HUES48 (cell line): Measurements from ENCODE around the gene AGTPBP1.

Experiments
- H3K27ac ChIP-seq: one replicate; pipeline ENCODE4 v1.7.0; 2013; ENCODE audit warnings: low read depth, low read length, inconsistent platforms
- H3K27me3 ChIP-seq: 2 replicates; pipeline ENCODE4 v1.6.1; 2013; ENCODE audit warnings: mild to moderate bottlenecking, low read length; ENCODE audit not compliant: control insufficient read depth, insufficient read depth
- H3K36me3 ChIP-seq: 2 replicates; pipeline ENCODE4 v1.6.1; 2013; ENCODE audit warnings: low read length; ENCODE audit not compliant: control insufficient read depth, insufficient read depth
- H3K4me1 ChIP-seq: 2 replicates; pipeline ENCODE4 v1.6.1; 2013; ENCODE audit warnings: mild to moderate bottlenecking, low read length; ENCODE audit not compliant: control insufficient read depth, insufficient read depth
- H3K4me3 ChIP-seq: 2 replicates; pipeline ENCODE4 v1.5.1; 2013; ENCODE audit warnings: mild to moderate bottlenecking, low read depth, low read length
- H3K9ac ChIP-seq: 2 replicates; pipeline ENCODE4 v1.6.1; 2013; ENCODE audit warnings: mild to moderate bottlenecking, low read depth, low read length, moderate library complexity
- H3K9me3 ChIP-seq: 2 replicates; pipeline ENCODE4 v1.6.1; 2013; ENCODE audit warnings: low read length; ENCODE audit not compliant: control insufficient read depth, insufficient read depth

Gene AGTPBP1

GRCh38 chr9:85521371-85522197 lies 220.2 kb downstream of the AGTPBP1 start:
- no peak overlapping the region for H3K9ac ChIP-seq
- no peaks in the 10 kb centered on the region for H3K4me1 ChIP-seq
- peaks cover 45% of the 10 kb centered on the region for H3K27me3 ChIP-seq
- H3K27ac ChIP-seq, result no peak overlapping the region
- H3K9me3 ChIP-seq, result no peaks in the 10 kb centered on the region
- H3K4me3 ChIP-seq, result no peak overlapping the region; the same call in 1 of the 2 replicates
- no peaks in the 10 kb centered on the region for H3K36me3 ChIP-seq

GRCh38 chr9:85516976-85517637 lies 224.6 kb downstream of the AGTPBP1 start:
- H3K27ac ChIP-seq, result no peak overlapping the region
- no peaks in the 10 kb centered on the region for H3K4me1 ChIP-seq
- no peak overlapping the region for H3K9ac ChIP-seq
- no peaks in the 10 kb centered on the region for H3K36me3 ChIP-seq
- peaks cover 13% of the 10 kb centered on the region for H3K27me3 ChIP-seq
- no peak overlapping the region for H3K4me3 ChIP-seq
- no peaks in the 10 kb centered on the region for H3K9me3 ChIP-seq

GRCh38 chr9:85516455-85516854 lies 225.3 kb downstream of the AGTPBP1 start:
- Histone ChIP-seq H3K4me3 (no peak overlapping the region), H3K9ac (no peak overlapping the region), H3K27me3 (peaks cover 6% of the 10 kb centered on the region; the same call in 1 of the 2 replicates), H3K36me3 (no peaks in the 10 kb centered on the region), H3K27ac (no peak overlapping the region), H3K4me1 (no peaks in the 10 kb centered on the region), H3K9me3 (no peaks in the 10 kb centered on the region)

GRCh38 chr9:85515021-85515420 lies 226.7 kb downstream of the AGTPBP1 start:
- Histone ChIP-seq H3K36me3 (no peaks in the 10 kb centered on the region), H3K9me3 (no peaks in the 10 kb centered on the region), H3K4me1 (no peaks in the 10 kb centered on the region), H3K27me3 (no peaks in the 10 kb centered on the region), H3K27ac (no peak overlapping the region), H3K4me3 (no peak overlapping the region), H3K9ac (no peak overlapping the region)

- H3K4me1 ChIP-seq, result no peaks in the 10 kb centered on the region
- H3K36me3 ChIP-seq, result no peaks in the 10 kb centered on the region
- no peak overlapping the region for H3K27ac ChIP-seq
- H3K27me3 ChIP-seq, result no peaks in the 10 kb centered on the region
- H3K9me3 ChIP-seq, result no peaks in the 10 kb centered on the region
- no peak overlapping the region for H3K9ac ChIP-seq
- H3K4me3 ChIP-seq, result no peak overlapping the region
These were observed 227.5 kb downstream of the AGTPBP1 start for GRCh38 chr9:85514256-85514655.

- H3K9me3 ChIP-seq, result no peaks in the 10 kb centered on the region
- no peak overlapping the region for H3K27ac ChIP-seq
These were observed 230.0 kb downstream of the AGTPBP1 start for GRCh38 chr9:85511746-85512145.

GRCh38 chr9:85510830-85511504 lies 230.8 kb downstream of the AGTPBP1 start:
- Histone ChIP-seq H3K36me3 (no peaks in the 10 kb centered on the region), H3K4me3 (no peak overlapping the region), H3K27me3 (no peaks in the 10 kb centered on the region), H3K9ac (no peak overlapping the region), H3K27ac (no peak overlapping the region), H3K4me1 (no peaks in the 10 kb centered on the region), H3K9me3 (no peaks in the 10 kb centered on the region)

More at GRCh38 chr9:85511746-85512145, 230.0 kb downstream of the AGTPBP1 start:
- Histone ChIP-seq H3K36me3 (no peaks in the 10 kb centered on the region), H3K9ac (no peak overlapping the region), H3K4me1 (no peaks in the 10 kb centered on the region), H3K4me3 (no peak overlapping the region), H3K27me3 (no peaks in the 10 kb centered on the region)

GRCh38 chr9:85508616-85509015 lies 233.1 kb downstream of the AGTPBP1 start:
- Histone ChIP-seq H3K9me3 (no peaks in the 10 kb centered on the region), H3K27me3 (no peaks in the 10 kb centered on the region), H3K36me3 (no peaks in the 10 kb centered on the region), H3K27ac (no peak overlapping the region), H3K4me1 (no peaks in the 10 kb centered on the region), H3K9ac (no peak overlapping the region), H3K4me3 (no peak overlapping the region)

- Histone ChIP-seq H3K4me1 (no peaks in the 10 kb centered on the region), H3K9me3 (no peaks in the 10 kb centered on the region), H3K4me3 (no peak overlapping the region), H3K27ac (no peak overlapping the region), H3K9ac (no peak overlapping the region), H3K36me3 (no peaks in the 10 kb centered on the region), H3K27me3 (no peaks in the 10 kb centered on the region)
These were observed 236.1 kb downstream of the AGTPBP1 start for GRCh38 chr9:85505612-85506011.

- H3K36me3 ChIP-seq, result no peaks in the 10 kb centered on the region
- no peak overlapping the region for H3K4me3 ChIP-seq
- H3K27me3 ChIP-seq, result no peaks in the 10 kb centered on the region
- no peak overlapping the region for H3K9ac ChIP-seq
- no peaks in the 10 kb centered on the region for H3K4me1 ChIP-seq
- H3K27ac ChIP-seq, result no peak overlapping the region
- H3K9me3 ChIP-seq, result no peaks in the 10 kb centered on the region
These were observed 238.7 kb downstream of the AGTPBP1 start for GRCh38 chr9:85502815-85503655.
